Activated CD4-positive, alpha-beta T cell treated with anti-CD3 and anti-CD28 coated beads, Interleukin-2, amount 50 U/mL, for 16 hours (primary cell): ENCODE results near the gene RSPH4A.
"Not testable (repeated sequence)": the region's sequence is repeated elsewhere in the genome, so short reads cannot be mapped to it uniquely, and the experiment has no call there.

Experiments
- DNase-seq: peaks from one replicate; pipeline ENCODE4 v3.0.0-alpha.2; 2020

RSPH4A gene

GRCh38 chr6:116631379-116631990 lies 15.2 kb downstream of the RSPH4A start:
- DNase-seq = no peak

DNA sequence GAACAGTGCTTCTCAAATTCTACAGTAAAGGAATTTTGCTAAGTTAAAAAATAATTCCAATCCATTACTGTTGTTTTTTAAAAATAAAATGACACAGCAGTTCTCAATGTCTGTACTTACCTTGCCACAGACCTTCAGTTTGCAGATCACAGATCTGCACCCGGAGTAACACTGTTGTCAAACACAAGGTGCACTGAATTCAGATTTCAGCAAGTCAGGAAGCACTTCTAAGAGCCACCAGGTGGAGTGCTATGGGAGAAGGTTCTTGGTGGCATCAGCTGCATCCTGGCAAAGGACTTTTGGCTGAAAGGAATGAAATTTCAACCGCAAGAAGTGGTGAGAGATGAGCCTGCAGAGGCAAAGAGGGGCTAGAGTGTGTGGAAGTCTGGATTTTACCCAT lies 17.4 kb downstream of the RSPH4A start:
- no peak for DNase-seq

GRCh38 chr6:116648156-116648555 lies 31.9 kb downstream of the RSPH4A start:
- DNase-seq = no peak

GRCh38 chr6:116649129-116649528 lies 32.9 kb downstream of the RSPH4A start:
- DNase-seq = no peak

DNA sequence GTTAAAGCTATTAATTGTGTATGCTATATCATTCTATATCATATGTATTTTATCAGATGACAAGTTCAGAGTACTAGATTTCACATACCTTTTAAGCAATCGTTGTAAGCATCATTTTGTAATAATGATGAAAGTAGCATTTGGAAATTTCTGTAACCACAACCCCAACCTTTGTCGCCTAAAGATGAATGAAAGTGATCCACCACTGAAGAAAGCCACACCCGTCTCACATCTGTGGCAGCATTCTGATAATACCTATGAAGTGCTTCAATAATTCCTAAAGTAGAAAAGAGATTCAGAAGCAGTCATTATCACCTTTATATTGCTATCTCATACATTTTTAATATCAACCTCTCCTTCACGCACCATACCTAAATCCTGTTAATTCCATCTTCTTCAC lies 35.6 kb downstream of the RSPH4A start:
- DNase-seq = no peak

GRCh38 chr6:116661594-116661993 lies 45.3 kb downstream of the RSPH4A start:
- no peak for DNase-seq

GRCh38 chr6:116662202-116662601 lies 45.9 kb downstream of the RSPH4A start:
- DNase-seq = peak; percentile 31

- DNase-seq = no peak
Observed at GRCh38 chr6:116663308-116663707, 47.0 kb downstream of the RSPH4A start.

GRCh38 chr6:116664169-116664568 lies 47.9 kb downstream of the RSPH4A start:
- not testable (repeated sequence) for DNase-seq

DNA sequence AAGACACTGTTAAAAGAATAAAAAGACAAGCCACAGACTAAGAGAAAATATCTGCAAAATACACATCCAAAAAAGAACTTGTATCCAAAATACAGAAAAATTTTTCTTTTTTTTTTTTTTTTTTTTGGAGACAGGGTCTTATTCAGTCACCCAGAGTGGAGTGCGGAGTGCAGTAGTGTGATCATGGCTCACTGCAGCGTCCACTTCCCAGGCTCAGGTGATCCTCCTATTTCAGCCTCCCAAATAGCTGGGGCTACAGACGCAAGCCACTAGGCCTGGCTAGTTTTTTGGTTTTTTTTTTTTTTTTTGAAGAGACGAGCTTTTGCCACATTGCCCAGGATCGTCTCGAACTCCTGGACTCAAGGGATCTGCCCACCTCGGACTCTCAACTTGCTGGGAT lies 49.2 kb downstream of the RSPH4A start:
- DNase-seq = no peak

DNA sequence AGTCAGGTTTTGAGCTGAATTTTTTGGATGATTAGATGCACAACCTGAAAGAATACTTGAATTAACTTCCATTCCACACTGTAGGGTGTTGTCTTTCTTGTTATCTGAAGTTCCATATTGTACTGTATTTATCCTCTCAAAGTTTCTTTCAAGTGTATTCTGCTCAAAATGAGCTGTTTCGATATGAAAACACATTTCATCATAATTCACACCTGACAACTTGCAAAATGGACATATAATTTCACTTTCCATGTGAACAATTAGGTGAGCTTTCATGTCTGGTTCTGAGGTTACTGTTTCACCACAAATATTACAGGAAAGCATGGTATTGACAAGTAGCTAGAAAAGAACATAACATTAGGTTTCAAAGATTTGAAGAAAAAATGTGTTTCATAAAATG lies 50.6 kb downstream of the RSPH4A start:
- peak; percentile 76 for DNase-seq

DNA sequence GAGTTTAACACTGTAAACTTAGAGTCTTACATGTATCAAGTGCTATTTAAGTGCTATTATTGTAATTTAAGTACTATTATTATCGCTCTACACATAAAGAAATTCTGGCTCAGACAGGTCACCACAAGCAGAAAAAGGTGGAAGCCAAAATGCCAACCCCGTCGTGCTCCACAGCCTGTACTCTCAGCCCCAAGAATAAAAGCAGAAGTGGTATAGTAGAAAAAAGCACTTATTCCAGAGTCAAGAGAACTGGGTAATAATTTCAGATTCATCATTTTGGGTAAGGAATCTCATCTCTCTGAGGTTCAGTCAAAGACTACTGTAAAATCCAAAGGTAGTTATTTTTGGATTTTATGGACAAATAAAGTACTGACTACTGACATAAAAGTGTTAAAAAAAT lies 51.3 kb downstream of the RSPH4A start:
- no peak for DNase-seq

DNA sequence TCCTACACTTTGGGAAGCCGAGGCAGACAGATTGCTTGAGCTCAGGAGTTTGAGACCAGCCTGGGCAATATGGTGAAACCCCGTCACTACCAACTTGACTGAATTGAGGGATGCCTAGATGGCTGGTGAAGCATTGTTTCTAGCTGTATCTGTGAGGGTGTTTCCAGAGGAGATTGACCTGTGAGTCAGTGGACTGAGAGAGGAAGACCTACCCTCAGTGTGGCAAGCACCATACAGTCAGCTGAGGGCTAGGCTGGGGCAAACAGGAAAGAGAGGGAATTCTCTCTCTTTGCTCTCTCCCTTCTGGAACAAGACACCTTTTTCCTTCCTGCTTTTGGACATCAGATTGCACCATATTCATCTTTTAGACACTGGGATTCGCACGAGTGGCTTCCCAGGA lies 56.0 kb downstream of the RSPH4A start:
- no peak for DNase-seq

DNA sequence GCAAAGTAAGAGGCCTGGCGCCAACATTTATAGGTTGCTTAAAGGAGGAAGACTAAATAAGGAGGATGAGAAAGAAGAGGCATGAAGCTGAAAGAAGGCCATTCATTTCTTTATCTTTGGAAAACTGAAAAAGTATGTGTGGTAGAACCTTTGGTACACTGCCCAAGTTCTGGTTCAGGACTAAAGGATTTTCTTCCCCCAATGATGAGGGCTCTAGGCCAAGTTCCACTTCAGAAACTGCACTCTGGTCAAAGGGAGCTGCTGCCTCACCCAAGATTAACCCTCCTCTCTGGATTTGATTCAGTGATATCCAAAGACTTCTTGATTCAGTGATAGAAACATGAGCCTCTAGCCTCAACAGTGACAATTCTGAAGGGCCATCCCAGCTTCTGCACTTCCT lies 59.7 kb downstream of the RSPH4A start:
- no peak for DNase-seq

- DNase-seq = peak; percentile 93
Observed at GRCh38 chr6:116680880-116681672, 64.8 kb downstream of the RSPH4A start, which contains the start of gene KPNA5. Gene KPNA5 (plus strand): TSS chr6:116681211. CDS start chr6:116681335, 124 bp downstream.

DNA sequence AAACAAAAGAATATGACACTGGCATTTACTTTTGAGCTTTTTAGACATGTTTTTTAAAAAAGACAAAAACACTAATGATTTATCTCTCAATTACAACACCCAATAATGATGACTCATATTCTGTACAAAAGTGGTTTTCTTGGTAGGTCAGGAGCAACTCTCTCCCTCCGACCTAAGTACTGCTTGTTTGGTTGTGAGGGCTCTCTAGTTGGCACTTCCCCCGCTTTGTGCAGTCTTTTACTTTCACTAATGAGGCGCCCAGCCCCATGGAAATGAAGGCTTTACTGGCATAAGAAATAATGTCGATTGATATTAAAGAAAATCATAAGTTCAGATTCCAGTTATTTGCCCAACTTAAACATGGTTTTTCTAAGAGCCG lies 66.0 kb downstream of the RSPH4A start:
- peak; percentile 68 for DNase-seq
